Stimulated activated CD8-positive, alpha-beta memory T cell treated with anti-CD3 and anti-CD28 coated beads, Interleukin-7, amount 100 ng/mL, for 48 hours (primary cell): ENCODE measurements around the gene ZSCAN23.
"Not testable (repeated sequence)": the region's sequence is repeated elsewhere in the genome, so short reads cannot be mapped to it uniquely, and the experiment has no call there.

Source experiments
- DNase-seq, 2 donors: peaks; one replicate each; pipeline ENCODE4 v3.0.0-alpha.2; 2020; ENCODE audit warnings: low read depth in 1 of 2; ENCODE audit errors: extremely low read depth in 1 of 2

ZSCAN23 gene

GRCh38 chr6:28442586-28442985 is 705 bp downstream of the ZSCAN23 start:
- DNase-seq, result no peak

DNA sequence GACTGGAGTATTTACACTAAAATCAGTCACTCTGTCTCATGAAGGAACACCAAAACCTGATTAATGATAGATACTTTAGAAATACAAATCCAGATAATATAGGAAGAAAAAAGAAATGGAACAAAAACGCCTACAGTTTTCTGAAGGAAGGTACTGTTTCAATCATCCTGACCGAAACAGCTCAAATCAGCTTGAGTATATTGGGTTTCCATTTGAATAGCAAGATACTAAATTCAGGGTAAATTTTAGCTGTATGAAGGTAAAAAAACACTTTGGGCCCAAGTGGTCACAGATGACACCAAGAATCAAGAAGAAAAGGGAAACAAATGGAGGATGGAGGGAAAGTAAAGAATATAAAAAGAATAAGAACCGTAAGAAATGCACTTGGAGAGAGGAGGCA is 6.9 kb downstream of the ZSCAN23 start:
- no peak for DNase-seq

- DNase-seq, result no peak
Measured at GRCh38 chr6:28433119-28433518, 10.2 kb downstream of the ZSCAN23 start.

DNA sequence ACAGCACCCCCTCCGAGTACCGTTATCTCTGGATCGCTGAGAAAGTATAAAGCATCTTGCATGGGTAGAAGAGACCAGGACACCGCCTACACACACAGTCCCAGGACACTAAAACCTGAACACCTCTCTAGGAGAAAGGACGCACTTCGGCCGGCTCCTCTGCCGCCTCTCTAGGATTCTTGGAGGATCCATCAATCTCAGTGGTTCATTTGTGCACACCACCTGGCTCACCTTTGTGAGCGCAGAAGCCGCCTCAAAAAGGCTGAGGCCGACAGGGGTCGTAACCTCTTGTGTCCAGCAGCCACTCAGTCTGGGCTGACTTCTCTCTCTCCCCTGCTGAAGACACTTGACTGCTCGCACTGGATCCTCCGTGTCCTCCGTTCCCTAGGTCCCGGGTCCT is 13.5 kb downstream of the ZSCAN23 start:
- DNase-seq, result no peak

- no peak for DNase-seq
Measured at GRCh38 chr6:28425944-28426541, 17.2 kb downstream of the ZSCAN23 start.

DNA sequence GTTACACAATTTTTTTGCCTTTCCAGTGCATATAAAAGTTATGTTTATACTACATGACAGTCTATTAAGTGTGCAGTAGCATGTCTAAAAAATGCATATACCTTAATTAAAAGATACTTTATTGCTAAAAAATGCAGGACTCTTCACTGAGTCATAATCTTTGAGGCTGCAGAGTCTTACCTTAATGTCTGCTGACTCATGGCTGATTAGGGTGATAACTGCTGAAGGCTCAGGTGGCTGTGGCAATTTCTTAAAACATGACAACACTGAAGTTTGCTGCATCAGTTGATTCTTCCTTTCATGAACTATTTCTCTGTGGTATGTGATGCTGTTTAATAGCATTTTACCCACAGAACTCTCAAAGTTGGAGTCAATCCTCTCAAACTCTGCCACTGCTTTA is 19.1 kb downstream of the ZSCAN23 start:
- no peak for DNase-seq

DNA sequence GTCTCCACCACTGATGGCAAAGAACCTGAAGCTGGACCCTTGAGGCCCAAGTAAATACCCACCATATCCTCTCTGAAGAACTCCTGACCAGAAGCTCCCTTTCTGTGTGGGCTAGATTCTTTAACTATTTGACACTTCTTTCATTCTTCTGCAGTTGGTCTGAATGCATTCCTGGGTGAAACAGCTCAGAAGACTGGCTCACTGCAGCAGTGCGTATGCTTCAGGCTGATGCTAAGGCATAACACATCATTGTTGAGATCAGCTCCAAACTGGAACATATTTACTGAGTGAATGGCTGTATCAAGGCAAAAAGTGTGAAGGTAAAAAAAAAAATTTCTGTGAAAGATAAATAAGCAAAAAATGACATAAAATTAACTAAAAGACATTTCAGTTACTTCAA is 19.7 kb downstream of the ZSCAN23 start:
- no peak for DNase-seq

DNA sequence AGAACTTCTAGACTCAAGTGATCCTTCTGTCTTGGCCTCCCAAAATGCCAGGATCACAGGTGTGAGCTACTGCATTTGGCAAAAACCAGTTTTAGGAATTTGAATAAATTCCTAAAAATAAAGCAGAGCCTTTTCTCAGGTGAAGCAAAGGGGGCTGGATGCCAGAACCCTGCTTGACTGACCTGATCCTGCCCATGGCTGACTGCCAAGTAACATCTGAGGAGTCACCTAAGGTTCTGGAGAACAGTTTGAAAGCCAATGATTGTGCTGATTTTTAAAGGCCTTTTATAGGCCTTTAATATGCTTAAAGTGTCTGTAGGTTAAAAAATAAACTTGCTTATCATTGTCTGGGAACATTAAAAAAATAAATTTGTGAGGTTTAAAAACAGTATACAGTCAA is 29.6 kb downstream of the ZSCAN23 start:
- no peak for DNase-seq

GRCh38 chr6:28410767-28411166 is 32.5 kb downstream of the ZSCAN23 start:
- no peak for DNase-seq

- no peak for DNase-seq
Measured at GRCh38 chr6:28408076-28408802, 35.1 kb downstream of the ZSCAN23 start.

GRCh38 chr6:28407401-28407800 is 35.9 kb downstream of the ZSCAN23 start:
- DNase-seq, result no peak

DNA sequence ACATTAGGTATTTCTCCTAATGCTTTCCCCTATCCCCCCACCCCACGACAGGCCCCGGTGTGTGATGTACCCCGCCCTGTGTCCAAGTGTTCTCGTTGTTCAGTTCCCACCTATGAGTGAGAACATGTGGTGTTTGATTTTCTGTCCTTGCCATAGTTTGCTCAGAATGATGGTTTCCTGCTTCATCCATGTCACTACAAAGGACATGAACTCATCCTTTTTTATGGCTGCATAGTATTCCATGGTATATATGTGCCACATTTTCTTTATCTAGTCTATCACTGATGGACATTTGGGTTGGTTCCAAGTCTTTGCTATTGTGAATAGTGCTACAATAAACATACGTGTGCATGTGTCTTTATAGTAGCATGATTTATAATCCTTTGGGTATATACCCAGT is 39.4 kb downstream of the ZSCAN23 start:
- DNase-seq, result not testable (repeated sequence)

- no peak for DNase-seq
Measured at GRCh38 chr6:28402197-28402596, 41.1 kb downstream of the ZSCAN23 start.

DNA sequence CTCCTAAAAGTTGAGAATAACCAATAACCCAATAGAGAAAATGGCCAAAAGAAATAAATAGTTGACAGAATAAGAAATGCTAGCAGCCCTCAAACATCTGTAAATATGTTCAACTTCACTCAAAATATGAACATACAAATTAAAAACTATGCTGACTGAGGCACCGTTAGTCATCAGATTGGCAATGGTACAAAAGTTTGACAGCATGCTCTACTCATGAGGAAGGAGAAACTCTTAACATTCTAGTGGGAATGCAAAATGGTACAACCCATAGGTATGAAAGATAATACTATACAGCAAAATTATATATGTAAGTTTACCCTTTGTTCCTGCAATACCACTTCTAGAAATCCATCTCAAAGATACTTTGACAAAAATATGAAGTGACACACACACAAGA is 42.1 kb downstream of the ZSCAN23 start:
- no peak for DNase-seq

GRCh38 chr6:28400122-28400451 is 43.2 kb downstream of the ZSCAN23 start:
- DNase-seq, result no peak

DNA sequence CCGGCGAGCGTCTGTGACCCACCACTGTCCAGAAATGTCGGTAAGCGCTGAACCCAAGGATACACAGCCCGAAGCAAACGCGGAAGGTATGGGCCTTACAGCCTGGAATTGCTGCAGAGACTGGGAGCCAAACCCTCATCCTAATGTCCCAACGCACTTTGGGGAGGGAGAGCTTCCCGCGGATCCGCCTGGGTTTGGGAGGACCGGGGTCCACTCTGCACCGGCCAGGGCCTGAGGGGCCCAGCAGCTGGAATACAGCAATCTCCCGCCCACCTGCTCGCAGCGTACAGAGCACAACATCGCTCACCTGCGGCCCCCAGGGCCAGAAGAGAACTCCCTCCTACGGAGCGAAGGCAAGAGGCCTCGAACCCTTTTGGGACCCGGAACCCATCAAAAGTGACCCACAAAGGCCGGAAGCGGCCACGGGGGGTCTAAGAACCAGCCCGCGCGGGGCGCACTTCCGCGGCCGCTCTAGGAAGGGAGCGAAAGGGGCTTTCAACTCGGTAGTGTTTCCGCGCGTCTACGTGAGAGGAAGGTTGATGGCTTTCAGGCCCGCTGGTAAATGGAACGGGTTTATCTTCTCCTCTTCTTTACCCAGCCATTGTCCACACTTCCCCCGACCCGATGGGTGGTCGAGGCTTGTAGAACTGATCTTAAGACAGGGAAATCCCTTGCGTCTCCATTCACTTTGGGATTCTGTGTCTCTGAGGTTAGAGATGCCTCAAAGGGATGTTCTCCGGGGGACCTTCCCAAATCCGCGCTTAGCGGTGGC is 43.8 kb downstream of the ZSCAN23 start, which contains the start of gene ZSCAN12:
Gene ZSCAN12, minus strand, starts transcription at position 398 of the 772 bp plus-strand sequence. CDS start 1,342 bp downstream, outside the sequence.
- DNase-seq, result peak; percentile 73 to 76

DNA sequence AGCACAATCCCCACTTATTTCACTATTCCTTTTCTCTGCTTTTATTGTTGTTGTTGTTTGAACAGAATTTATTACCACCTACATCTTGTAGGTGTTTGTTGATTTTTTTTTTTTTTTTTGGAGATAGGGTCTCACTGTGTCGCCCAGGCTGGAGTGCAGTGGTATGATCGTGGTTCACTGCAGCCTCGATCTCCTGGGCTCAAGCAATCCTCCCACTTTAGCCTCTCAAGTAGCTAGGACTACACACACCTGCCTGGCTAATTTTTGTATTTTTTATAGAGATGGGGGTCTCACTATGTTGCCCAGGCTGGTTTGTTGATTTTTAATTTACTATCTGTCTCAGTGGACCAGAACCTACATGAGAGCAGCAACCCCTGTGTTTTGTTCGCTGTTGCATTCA is 47.4 kb downstream of the ZSCAN23 start:
- no peak for DNase-seq

- no peak for DNase-seq
Measured at GRCh38 chr6:28393912-28394662, 49.2 kb downstream of the ZSCAN23 start.

DNA sequence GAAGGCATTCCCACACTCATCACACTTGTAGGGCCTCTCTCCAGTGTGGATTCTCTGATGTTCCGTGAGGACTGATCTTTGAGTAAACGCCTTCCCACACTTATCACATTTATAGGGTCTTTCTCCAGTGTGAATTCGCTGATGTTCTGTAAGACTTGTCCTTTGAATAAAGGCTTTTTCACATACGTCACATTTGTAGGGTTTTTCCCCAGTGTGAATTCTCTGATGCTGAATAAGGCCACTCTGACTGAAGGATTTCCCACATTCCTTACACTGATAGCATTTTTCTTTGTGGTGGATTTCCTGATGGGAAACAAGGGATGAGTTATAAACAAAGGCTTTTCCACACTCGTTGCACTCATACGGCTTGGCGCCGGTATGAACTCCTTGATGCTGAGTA is 52.6 kb downstream of the ZSCAN23 start:
- DNase-seq, result no peak

DNA sequence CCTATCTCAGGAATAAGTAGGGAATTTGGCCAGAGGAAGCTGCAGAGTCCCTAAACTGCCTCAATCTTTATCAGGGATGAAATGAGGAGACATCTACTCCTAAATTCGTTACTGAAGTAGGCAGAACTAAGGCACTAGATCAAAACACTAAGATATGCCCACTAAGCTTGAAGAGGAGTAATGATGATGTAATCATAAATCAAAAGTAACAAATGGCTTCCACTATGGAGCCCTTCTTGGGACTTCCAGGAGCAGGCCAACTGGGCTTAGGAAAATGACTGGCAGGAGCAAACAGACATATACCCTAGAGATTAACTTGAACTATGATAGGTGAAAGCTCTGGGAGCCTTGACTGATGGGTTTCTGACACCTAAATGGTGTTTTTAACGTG is 59.2 kb downstream of the ZSCAN23 start:
- no peak for DNase-seq
